Skeletal muscle satellite cell (primary cell): ENCODE results near the gene BIK. TPM values are rescaled to one million over a fixed set of nuclear protein-coding genes. Genes with fewer than 3 reads are reported as not detected.
A peak's percentile ranks its signal among the peaks of the same experiment; 100 is the strongest.

ENCODE experiments used
- H3K27me3 ChIP-seq: 2 replicates; pipeline ENCODE4 v1.7.0; 2013; ENCODE audit warnings: low read length; ENCODE audit not compliant: control insufficient read depth, insufficient read depth
- H3K36me3 ChIP-seq: 2 replicates; pipeline ENCODE4 v1.7.0; 2013; ENCODE audit warnings: mild to moderate bottlenecking, control low read depth, low read length; ENCODE audit not compliant: insufficient read depth
- H3K4me1 ChIP-seq: 2 replicates; pipeline ENCODE4 v1.7.0; 2013; ENCODE audit warnings: low read length; ENCODE audit not compliant: control insufficient read depth, insufficient read depth
- H3K4me2 ChIP-seq: 2 replicates; pipeline ENCODE4 v1.7.0; 2013; ENCODE audit warnings: mild to moderate bottlenecking, low read length
- H3K4me3 ChIP-seq: 2 replicates; pipeline ENCODE4 v1.7.0; 2013; ENCODE audit warnings: low read length
- H3K9ac ChIP-seq: 2 replicates; pipeline ENCODE4 v1.7.0; 2013; ENCODE audit warnings: mild to moderate bottlenecking, low read depth, low read length, moderate library complexity
- H3K9me3 ChIP-seq: replicated peaks from 2 replicates; pipeline ENCODE4 v1.7.0; 2013; ENCODE audit warnings: mild to moderate bottlenecking, control low read depth, low read length
- total RNA-seq: library from RNA; depleted of rRNA; stranded (reverse); fragments of >200 nt; gene quantifications from 2 replicates; pipeline ENCODE4 v1.2.3, GENCODE V29; 2012; rRNA removed

The BIK gene, protein sequence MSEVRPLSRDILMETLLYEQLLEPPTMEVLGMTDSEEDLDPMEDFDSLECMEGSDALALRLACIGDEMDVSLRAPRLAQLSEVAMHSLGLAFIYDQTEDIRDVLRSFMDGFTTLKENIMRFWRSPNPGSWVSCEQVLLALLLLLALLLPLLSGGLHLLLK
- total RNA-seq = 0.51 TPM in 1 of 2 replicates, not detected in the other

DNA sequence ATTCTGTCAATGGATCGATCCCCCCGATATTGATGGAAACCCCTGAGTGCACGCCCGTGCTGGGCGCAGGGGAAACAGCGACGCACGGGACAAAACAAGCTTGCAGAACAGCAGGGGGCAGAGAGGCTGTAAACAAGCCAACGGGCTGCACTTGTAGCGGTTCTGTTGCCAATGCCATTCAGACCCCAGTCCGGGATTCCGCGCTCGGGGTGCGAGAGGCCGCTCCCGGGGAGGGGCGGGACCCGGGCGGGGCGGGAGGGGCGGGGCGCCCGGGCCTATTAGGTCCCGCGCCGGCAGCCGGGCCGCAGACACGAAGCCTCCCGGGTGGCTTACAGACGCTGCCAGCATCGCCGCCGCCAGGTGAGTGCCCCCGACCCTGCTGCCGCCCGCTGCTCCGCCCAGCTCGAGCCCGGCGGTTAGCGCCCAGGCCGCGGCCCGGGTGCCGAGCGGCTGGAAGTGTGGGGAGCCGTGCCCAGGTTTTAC, at the start of gene BIK:
Gene BIK, plus strand, starts transcription at position 307 of the 483 bp plus-strand sequence. CDS start 13,273 bp downstream, outside the sequence.
- peaks cover 13% of the 10 kb centered on the region for H3K4me1 ChIP-seq
- no peaks in the 10 kb centered on the region for H3K36me3 ChIP-seq
- H3K4me2 ChIP-seq = peak within 1 kb of the TSS; percentile 92
- peaks cover 62% of the 10 kb centered on the region for H3K27me3 ChIP-seq
- H3K4me3 ChIP-seq = peak within 1 kb of the TSS; percentile 62
- no peaks in the 10 kb centered on the region for H3K9me3 ChIP-seq
- H3K9ac ChIP-seq = no peak within 1 kb of the TSS

- H3K36me3 ChIP-seq = peaks cover 23% of the 10 kb centered on the region
- H3K4me1 ChIP-seq = peaks cover 13% of the 10 kb centered on the region
- no peak overlapping the region for H3K4me2 ChIP-seq
- H3K9me3 ChIP-seq = no peaks in the 10 kb centered on the region
- no peaks in the 10 kb centered on the region for H3K27me3 ChIP-seq
- no peak overlapping the region for H3K4me3 ChIP-seq
- H3K9ac ChIP-seq = no peak overlapping the region
Observed at GRCh38 chr22:43066134-43066533, 44.4 kb upstream of the BIK start.

DNA sequence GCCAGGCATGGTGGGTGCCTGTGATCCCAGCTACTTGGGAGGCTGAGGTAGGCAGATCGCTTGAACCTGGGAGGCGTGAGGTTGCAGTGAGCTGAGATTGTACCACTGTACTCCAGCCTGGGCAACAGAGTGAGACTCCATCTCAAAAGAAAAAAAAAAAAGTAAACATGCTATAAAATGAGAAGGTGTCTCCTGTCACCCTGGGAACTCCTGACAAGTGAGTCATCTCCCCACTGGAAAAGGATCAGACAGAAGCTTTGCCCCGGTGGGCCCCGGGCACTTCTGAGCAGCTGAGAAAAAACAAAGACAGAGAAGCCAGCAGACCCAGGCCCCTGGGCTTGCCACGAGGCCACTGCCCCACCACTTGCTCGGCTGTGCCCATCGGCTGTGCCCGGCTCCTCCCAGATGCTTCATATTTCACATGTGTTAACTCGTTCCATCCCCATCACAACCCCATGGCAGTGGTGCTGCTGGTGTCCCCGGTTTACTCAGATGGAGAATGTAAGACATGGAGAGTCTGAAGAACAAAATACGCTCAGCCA, 43.6 kb upstream of the BIK start:
- peaks cover 13% of the 10 kb centered on the region for H3K4me1 ChIP-seq
- H3K27me3 ChIP-seq = no peaks in the 10 kb centered on the region
- H3K4me2 ChIP-seq = peak overlapping the region; percentile 58
- peaks cover 18% of the 10 kb centered on the region for H3K36me3 ChIP-seq
- no peaks in the 10 kb centered on the region for H3K9me3 ChIP-seq
- peak overlapping the region; percentile 16 for H3K4me3 ChIP-seq
- H3K9ac ChIP-seq = peak overlapping the region; percentile 79

DNA sequence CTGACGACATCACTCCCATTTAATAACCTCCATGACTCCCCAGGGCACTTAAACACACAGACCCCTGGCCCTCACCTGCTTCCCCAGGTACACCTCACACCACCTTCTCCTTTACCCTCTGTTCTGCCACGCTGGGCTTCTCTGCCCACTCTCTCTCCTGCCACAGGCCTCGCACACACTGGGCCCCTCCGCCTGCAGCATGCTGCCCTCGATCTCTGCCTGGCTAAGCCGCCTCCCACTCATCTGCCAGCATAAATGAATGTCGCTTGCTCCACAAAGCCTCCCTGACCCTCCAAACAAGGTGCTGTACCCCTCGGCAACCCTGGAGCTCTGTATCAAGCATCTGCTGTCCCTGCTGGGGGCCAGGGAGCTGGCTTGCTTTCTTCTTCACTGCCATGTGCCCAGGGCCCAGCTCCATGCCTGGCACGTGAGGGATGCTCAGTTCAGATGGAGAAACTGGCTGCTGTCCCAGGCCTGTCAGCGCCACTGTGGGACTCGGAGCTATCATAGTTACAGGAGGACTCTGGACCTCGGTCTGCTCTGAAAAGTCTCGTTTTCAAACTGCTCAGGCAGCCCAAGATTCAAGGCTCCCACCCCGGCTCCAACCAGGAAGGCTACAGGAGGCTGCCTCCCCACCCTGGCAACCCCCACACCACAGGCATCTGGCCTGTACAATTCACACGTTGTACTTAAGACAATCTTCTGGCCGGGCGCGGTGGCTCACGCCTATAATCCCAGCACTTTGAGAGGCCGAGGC, 33.3 kb upstream of the BIK start:
- no peak overlapping the region for H3K4me2 ChIP-seq
- H3K9ac ChIP-seq = no peak overlapping the region
- no peak overlapping the region for H3K4me3 ChIP-seq
- H3K36me3 ChIP-seq = no peaks in the 10 kb centered on the region
- H3K4me1 ChIP-seq = no peaks in the 10 kb centered on the region
- H3K9me3 ChIP-seq = no peaks in the 10 kb centered on the region
- no peaks in the 10 kb centered on the region for H3K27me3 ChIP-seq

DNA sequence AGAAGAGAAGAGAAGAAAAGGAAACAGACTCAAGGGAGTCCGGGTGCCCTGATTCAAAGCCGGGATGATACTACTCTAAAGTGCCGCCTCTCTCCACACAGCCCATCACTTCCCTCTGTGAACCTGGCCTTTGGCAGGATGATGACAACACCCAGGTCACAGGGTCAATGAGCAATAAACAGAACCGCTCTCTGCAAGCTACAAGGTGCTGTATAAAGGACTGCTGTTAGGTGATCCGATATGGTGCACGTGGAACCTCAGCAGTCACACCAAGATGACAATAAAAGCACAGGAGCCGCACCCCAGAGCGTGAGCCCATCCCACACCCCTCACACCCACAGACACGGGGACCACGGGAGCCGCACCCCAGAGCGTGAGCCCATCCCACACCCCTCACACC, 32.0 kb upstream of the BIK start:
- H3K4me2 ChIP-seq = no peak overlapping the region
- H3K9ac ChIP-seq = no peak overlapping the region
- H3K27me3 ChIP-seq = no peaks in the 10 kb centered on the region
- H3K4me1 ChIP-seq = no peaks in the 10 kb centered on the region
- H3K9me3 ChIP-seq = no peaks in the 10 kb centered on the region
- no peak overlapping the region for H3K4me3 ChIP-seq
- no peaks in the 10 kb centered on the region for H3K36me3 ChIP-seq

- Histone ChIP-seq H3K4me2 (no peak overlapping the region), H3K36me3 (no peaks in the 10 kb centered on the region), H3K9me3 (no peaks in the 10 kb centered on the region), H3K4me3 (no peak overlapping the region), H3K9ac (no peak overlapping the region), H3K27me3 (no peaks in the 10 kb centered on the region), H3K4me1 (no peaks in the 10 kb centered on the region)
Observed at GRCh38 chr22:43079742-43080141, 30.8 kb upstream of the BIK start.

DNA sequence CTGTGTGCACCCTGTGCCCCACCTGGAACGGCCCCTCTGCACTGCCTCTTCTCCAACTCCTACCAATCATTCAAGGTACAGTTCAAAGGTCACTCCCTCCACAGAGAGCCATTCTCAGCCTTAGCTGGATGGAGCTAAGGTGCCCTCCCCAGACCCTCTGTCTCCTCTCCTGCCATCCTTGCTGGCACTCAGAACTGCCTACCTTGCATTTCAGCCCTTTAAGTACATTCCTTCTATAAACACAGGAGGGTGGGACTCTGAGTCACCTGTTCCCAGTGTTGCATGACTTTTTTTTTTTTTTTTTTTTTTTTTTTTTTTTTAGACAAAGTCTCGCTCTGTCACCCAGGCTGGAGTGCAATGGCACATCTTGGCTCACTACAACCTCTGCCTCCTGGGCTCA, 29.9 kb upstream of the BIK start:
- Histone ChIP-seq H3K27me3 (no peaks in the 10 kb centered on the region), H3K9ac (no peak overlapping the region), H3K9me3 (no peaks in the 10 kb centered on the region), H3K36me3 (no peaks in the 10 kb centered on the region), H3K4me1 (no peaks in the 10 kb centered on the region), H3K4me2 (no peak overlapping the region), H3K4me3 (no peak overlapping the region)

- H3K4me1 ChIP-seq = no peaks in the 10 kb centered on the region
- H3K9ac ChIP-seq = no peak overlapping the region
- no peak overlapping the region for H3K4me2 ChIP-seq
- no peak overlapping the region for H3K4me3 ChIP-seq
- no peaks in the 10 kb centered on the region for H3K36me3 ChIP-seq
- H3K27me3 ChIP-seq = no peaks in the 10 kb centered on the region
- H3K9me3 ChIP-seq = no peaks in the 10 kb centered on the region
Observed at GRCh38 chr22:43081968-43082367, 28.6 kb upstream of the BIK start.

GRCh38 chr22:43085658-43086606, 24.6 kb upstream of the BIK start:
- H3K4me3 ChIP-seq = no peak overlapping the region
- no peaks in the 10 kb centered on the region for H3K36me3 ChIP-seq
- H3K4me1 ChIP-seq = peaks cover 5% of the 10 kb centered on the region
- H3K9ac ChIP-seq = no peak overlapping the region
- no peak overlapping the region for H3K4me2 ChIP-seq
- no peaks in the 10 kb centered on the region for H3K9me3 ChIP-seq
- H3K27me3 ChIP-seq = no peaks in the 10 kb centered on the region

- Histone ChIP-seq H3K4me3 (peak overlapping the region; percentile 89), H3K4me2 (peak overlapping the region; percentile 99), H3K27me3 (no peaks in the 10 kb centered on the region), H3K9me3 (no peaks in the 10 kb centered on the region), H3K9ac (peak overlapping the region; percentile 83), H3K36me3 (no peaks in the 10 kb centered on the region), H3K4me1 (peaks cover 5% of the 10 kb centered on the region)
Observed at GRCh38 chr22:43088627-43088983, 21.9 kb upstream of the BIK start.
